Keratinocyte (primary cell): Measurements from ENCODE around the gene PLCD4.

Source experiments
- CTCF ChIP-seq, 3 experiments: IDR thresholded peaks in 1 of 3; conservative IDR thresholded peaks in 1 of 3; optimal IDR thresholded peaks in 1 of 3; 2 replicates in 2 of 3; 3 replicates in 1 of 3; pipeline versions ENCODE3 to v1.5.1; 2011; ENCODE audit warnings: low read length in 3 of 3, mild to moderate bottlenecking in 3 of 3, moderate library complexity in 2 of 3, control low read depth in 1 of 3, inconsistent platforms in 1 of 3; ENCODE audit not compliant: insufficient read depth in 2 of 3; ENCODE audit errors: extremely low read depth in 1 of 3
- EZH2 ChIP-seq: IDR thresholded peaks from one replicate; pipeline ENCODE4 v1.6.1; 2012; ENCODE audit warnings: inconsistent platforms, mild to moderate bottlenecking, low read length, moderate library complexity

- TF ChIP-seq CTCF (optimal IDR thresholded peaks at IDR 0.05 in 1 of 3, IDR thresholded peaks at IDR 0.05 in 1 of 3, conservative IDR thresholded peaks at IDR 0.05 in 1 of 3; ENCODE audit: extremely low read depth in 1 of 3, insufficient read depth in 2 of 3, low read length in 3 of 3) (peak in 1 of 3 experiments; percentile 18), EZH2 (no peak)
These were observed 37.0 kb downstream of the PLCD4 start for GRCh38 chr2:218644721-218645120.
